Endothelial cell of umbilical vein (primary cell): ENCODE results near the gene ADAMTS6. TPM values are rescaled to one million over a fixed set of nuclear protein-coding genes. Genes with fewer than 3 reads are reported as not detected.

Source experiments
- BruUV-seq: library from RNA; stranded (reverse); fragments of 400-500 nt; replicated peaks from 2 replicates; lab custom pipeline; 2021; lab: Mats Ljungman, UMichigan
- CTCF ChIA-PET: fragments of 300-600, 350-600 bp; sonication (Branson Sonifier 250); formaldehyde crosslinking; loops from one replicate; lab custom pipeline; 2021; ENCODE audit warnings: antibody characterized with exemption, inconsistent platforms; lab: Charles Lee
- POLR2A ChIA-PET: fragments of 300-600, 350-600 bp; sonication (Branson Sonifier 250); formaldehyde crosslinking; loops from one replicate; lab custom pipeline; 2021; ENCODE audit warnings: antibody characterized with exemption, inconsistent platforms; lab: Charles Lee
- DNase-seq: peaks from one replicate; pipeline ENCODE4 v3.0.0-alpha.2; 2011; ENCODE audit warnings: low read depth, low spot score
- FAIRE-seq: peaks from 2 replicates; lab custom pipeline; 2011; peaks lifted over from hg19 to GRCh38; lab: Jason Lieb, UNC
- H2AFZ ChIP-seq: 2 replicates; pipeline ENCODE4 v1.6.0; 2012; ENCODE audit warnings: low read depth, low read length, control low read depth, inconsistent platforms
- H3K27ac ChIP-seq: 2 replicates; pipeline ENCODE4 v1.5.1; 2011; ENCODE audit warnings: low read depth, mild to moderate bottlenecking, control low read depth, low read length, moderate library complexity; ENCODE audit not compliant: insufficient read depth
- H3K27me3 ChIP-seq, 2 experiments: 2 replicates each; pipeline versions ENCODE4 v1.6.0 to v1.6.1; 2011; ENCODE audit warnings: low read length in 2 of 2, mixed read lengths in 1 of 2; ENCODE audit not compliant: control insufficient read depth in 2 of 2, insufficient read depth in 2 of 2
- H3K36me3 ChIP-seq, 2 experiments: 2 replicates in 1 of 2; 3 replicates in 1 of 2; pipeline ENCODE4 v1.5.1; 2011; ENCODE audit warnings: low read length in 2 of 2, mild to moderate bottlenecking in 1 of 2, moderate library complexity in 1 of 2; ENCODE audit not compliant: control insufficient read depth in 2 of 2, insufficient read depth in 2 of 2; ENCODE audit errors: extremely low read depth in 1 of 2
- H3K4me1 ChIP-seq: 3 replicates; pipeline ENCODE4 v1.5.1; 2011; ENCODE audit warnings: mild to moderate bottlenecking, low read length; ENCODE audit not compliant: control insufficient read depth, insufficient read depth; ENCODE audit errors: extremely low read depth
- H3K4me2 ChIP-seq: 2 replicates; pipeline ENCODE4 v1.6.1; 2011; ENCODE audit warnings: low read length, control low read depth, mixed read lengths; ENCODE audit not compliant: insufficient read depth
- H3K4me3 ChIP-seq, 3 experiments: fragments of 200-600 bp in 1 of 3; sonication (generic), shearing (Covaris generic) in 1 of 3; replicated peaks in 1 of 3; 2 replicates each; pipeline ENCODE4 v1.5.1; 2011 to 2016; ENCODE audit warnings: control low read depth in 3 of 3, low read length in 3 of 3, mild to moderate bottlenecking in 2 of 3, inconsistent platforms in 1 of 3, low read depth in 1 of 3, moderate library complexity in 1 of 3; ENCODE audit not compliant: insufficient read depth in 1 of 3
- H3K79me2 ChIP-seq: 2 replicates; pipeline ENCODE4 v1.6.0; 2012; ENCODE audit warnings: low read length, inconsistent platforms; ENCODE audit not compliant: control insufficient read depth, insufficient read depth
- H3K9ac ChIP-seq: replicated peaks from 2 replicates; pipeline ENCODE3; 2011; ENCODE audit warnings: low read length, control low read depth; ENCODE audit not compliant: insufficient read depth; ENCODE audit errors: extremely low read depth
- H3K9me1 ChIP-seq: replicated peaks from 3 replicates; pipeline ENCODE4 v1.6.0; 2011; ENCODE audit warnings: mild to moderate bottlenecking, low read length; ENCODE audit not compliant: control insufficient read depth, insufficient read depth; ENCODE audit errors: extremely low read depth
- H3K9me3 ChIP-seq: replicated peaks from 2 replicates; pipeline ENCODE4 v1.5.1; 2012; ENCODE audit warnings: low read length, inconsistent platforms; ENCODE audit not compliant: control insufficient read depth, insufficient read depth
- H4K20me1 ChIP-seq: replicated peaks from 2 replicates; pipeline ENCODE3; 2011; ENCODE audit warnings: mild to moderate bottlenecking, low read length; ENCODE audit not compliant: control insufficient read depth, insufficient read depth; ENCODE audit errors: extremely low read depth
- EZH2 ChIP-seq: IDR thresholded peaks from 2 replicates; pipeline ENCODE4 v1.6.1; 2012; ENCODE audit warnings: borderline replicate concordance, low read depth, mild to moderate bottlenecking, moderate library complexity, low read length, inconsistent platforms; ENCODE audit not compliant: severe bottlenecking
- FOS ChIP-seq: IDR thresholded peaks from 2 replicates; pipeline ENCODE4 v1.6.1; 2011; ENCODE audit warnings: mild to moderate bottlenecking, low read length, moderate library complexity, borderline replicate concordance; ENCODE audit not compliant: insufficient read depth
- GATA2 ChIP-seq: IDR thresholded peaks from 2 replicates; pipeline ENCODE4 v1.7.0; 2011; ENCODE audit warnings: low read depth, mild to moderate bottlenecking, moderate library complexity, mixed read lengths, low read length; ENCODE audit not compliant: insufficient read length, insufficient read depth
- JUN ChIP-seq: IDR thresholded peaks from 2 replicates; pipeline ENCODE4 v1.6.1; 2011; ENCODE audit warnings: borderline replicate concordance, low read depth; ENCODE audit not compliant: insufficient read length, insufficient read depth
- MAX ChIP-seq: IDR thresholded peaks from 2 replicates; pipeline ENCODE4 v1.6.1; 2011; ENCODE audit not compliant: insufficient read depth, insufficient read length
- MYC ChIP-seq: IDR thresholded peaks from one replicate; pipeline ENCODE4 v1.6.1; 2011; ENCODE audit warnings: mild to moderate bottlenecking, low read depth, low read length
- POLR2A ChIP-seq: IDR thresholded peaks from 2 replicates; pipeline ENCODE4 v1.6.1; 2012; ENCODE audit warnings: low read depth, mild to moderate bottlenecking, control low read depth, low read length
- POLR2AphosphoS5 ChIP-seq: IDR thresholded peaks from 2 replicates; pipeline ENCODE4 v1.6.1; 2012; ENCODE audit warnings: low read depth, mild to moderate bottlenecking, control low read depth, low read length, moderate library complexity; ENCODE audit not compliant: insufficient read depth
- dilution Hi-C: fragments of 300-500 bp; cut with MboI; formaldehyde crosslinking; loops from one replicate; pipeline ENCODE4 v1.15.0; 2019; ENCODE audit warnings: low sequenced_read_pairs; ENCODE audit not compliant: extremely low pct_ligation_motif_present
- intact Hi-C: fragments of 100-400 bp; cut with micrococcal nuclease; formaldehyde crosslinking; loops from one replicate; pipeline ENCODE4 v1.10.0; 2022
- polyA plus RNA-seq, 4 experiments: library from polyadenylated mRNA; depleted of rRNA in 3 of 4; stranded (reverse) in 3 of 4; unstranded in 1 of 4; fragments of >200 nt; gene quantifications; 2 replicates each; pipeline versions ENCODE4 v1.2.1 to v1.2.3, GENCODE V29; 2011 to 2012; ENCODE audit warnings: missing spikeins in 1 of 4
- total RNA-seq: library from RNA; stranded (reverse); gene quantifications from 2 replicates; pipeline ENCODE4 v1.2.3, GENCODE V29; 2021
- TF ChIP-seq, protein P1 (sequence below), 2 donors: IDR thresholded peaks; 1 replicate in 1 of 2; 2 replicates in 1 of 2; pipeline ENCODE4 v1.5.1; 2011; ENCODE audit warnings: low read length in 2 of 2, mild to moderate bottlenecking in 2 of 2, moderate library complexity in 2 of 2, control low read depth in 1 of 2, inconsistent platforms in 1 of 2, low read depth in 1 of 2; ENCODE audit not compliant: insufficient read depth in 1 of 2; ENCODE audit errors: extremely low read depth in 1 of 2

ADAMTS6 gene
- total and polyA plus RNA-seq, 2 donors (not counting 3 experiments of a cell fraction or from before 2014, with no cell fraction given), result 20.4 to 43.4 TPM

DNA sequence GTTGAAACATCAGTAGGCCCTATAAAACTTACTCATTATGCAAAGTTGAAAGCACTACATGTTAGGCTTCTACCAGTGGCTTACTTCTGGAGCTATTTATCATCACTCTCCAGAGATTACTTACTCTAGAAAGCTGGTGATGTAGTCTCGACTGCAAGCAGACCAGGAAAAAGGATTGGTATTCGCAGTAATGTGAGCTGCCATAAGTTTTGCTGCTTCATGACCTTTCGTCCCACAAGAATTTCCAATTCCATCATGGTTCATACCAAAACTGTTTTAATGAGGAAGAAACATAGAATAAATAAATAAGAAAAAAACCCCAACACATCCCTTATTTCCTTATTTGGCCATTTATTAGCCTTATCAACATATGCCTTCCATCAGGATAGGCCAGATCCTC is 181.9 kb downstream of the ADAMTS6 start:
- H3K9me1 ChIP-seq, result no peaks in the 10 kb centered on the region
- DNase-seq (no peak), FAIRE-seq (no peak)
- POLR2A ChIA-PET, result no interaction called here
- H2AFZ ChIP-seq, result no peak overlapping the region
- H3K9me3 ChIP-seq, result no peaks in the 10 kb centered on the region
- no peak overlapping the region for H3K27ac ChIP-seq
- intact Hi-C loops, result no loop called here
- TF ChIP-seq MAX, result no peak
- TF ChIP-seq GATA2, result no peak
- no peak for TF ChIP-seq MYC
- TF ChIP-seq, protein P1, sequence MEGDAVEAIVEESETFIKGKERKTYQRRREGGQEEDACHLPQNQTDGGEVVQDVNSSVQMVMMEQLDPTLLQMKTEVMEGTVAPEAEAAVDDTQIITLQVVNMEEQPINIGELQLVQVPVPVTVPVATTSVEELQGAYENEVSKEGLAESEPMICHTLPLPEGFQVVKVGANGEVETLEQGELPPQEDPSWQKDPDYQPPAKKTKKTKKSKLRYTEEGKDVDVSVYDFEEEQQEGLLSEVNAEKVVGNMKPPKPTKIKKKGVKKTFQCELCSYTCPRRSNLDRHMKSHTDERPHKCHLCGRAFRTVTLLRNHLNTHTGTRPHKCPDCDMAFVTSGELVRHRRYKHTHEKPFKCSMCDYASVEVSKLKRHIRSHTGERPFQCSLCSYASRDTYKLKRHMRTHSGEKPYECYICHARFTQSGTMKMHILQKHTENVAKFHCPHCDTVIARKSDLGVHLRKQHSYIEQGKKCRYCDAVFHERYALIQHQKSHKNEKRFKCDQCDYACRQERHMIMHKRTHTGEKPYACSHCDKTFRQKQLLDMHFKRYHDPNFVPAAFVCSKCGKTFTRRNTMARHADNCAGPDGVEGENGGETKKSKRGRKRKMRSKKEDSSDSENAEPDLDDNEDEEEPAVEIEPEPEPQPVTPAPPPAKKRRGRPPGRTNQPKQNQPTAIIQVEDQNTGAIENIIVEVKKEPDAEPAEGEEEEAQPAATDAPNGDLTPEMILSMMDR (IDR thresholded peaks at IDR 0.05; ENCODE audit: extremely low read depth in 1 of 2, insufficient read depth in 1 of 2, low read depth in 1 of 2, low read length in 2 of 2), result no peak
- TF ChIP-seq JUN, result no peak
- TF ChIP-seq FOS, result no peak
- TF ChIP-seq POLR2A, result no peak
- TF ChIP-seq EZH2, result no peak
- no peak for TF ChIP-seq POLR2AphosphoS5
- CTCF ChIA-PET, result no interaction called here
- no TSS peak for BruUV-seq
- H4K20me1 ChIP-seq, result no peaks in the 10 kb centered on the region
- dilution Hi-C loops, result no loop called here
- no peak overlapping the region for H3K9ac ChIP-seq
- no peaks in the 10 kb centered on the region for H3K4me1 ChIP-seq
- H3K79me2 ChIP-seq, result no peaks in the 10 kb centered on the region
- H3K36me3 ChIP-seq, result peaks cover 0 to 4% of the 10 kb centered on the region in 2 experiments
- H3K27me3 ChIP-seq, result no peaks in the 10 kb centered on the region
- no peak overlapping the region for H3K4me3 ChIP-seq
- H3K4me2 ChIP-seq, result no peak overlapping the region
